Measurements from ENCODE around the gene A2M. TPM values are rescaled to one million over a fixed set of nuclear protein-coding genes. Genes with fewer than 3 reads are reported as not detected.

Gene A2M
- total RNA-seq, 1 donor from 2014 or later = 38.7 TPM

GRCh38 chr12:9103050-9103849 is 12.5 kb downstream of the A2M start:
- FAIRE-seq (no peak), DNase-seq (ENCODE audit: low spot score in 2 of 2) (no peak)

GRCh38 chr12:9101018-9101687 is 14.6 kb downstream of the A2M start:
- DNase-seq (ENCODE audit: low spot score in 2 of 2) (no peak), FAIRE-seq (no peak)

- FAIRE-seq (no peak), DNase-seq (ENCODE audit: low spot score in 2 of 2) (no peak)
Measured at GRCh38 chr12:9099552-9100190, 16.0 kb downstream of the A2M start.

- DNase-seq (ENCODE audit: low spot score in 2 of 2) (no peak), FAIRE-seq (no peak)
Measured at GRCh38 chr12:9098463-9099026, 17.2 kb downstream of the A2M start.

GRCh38 chr12:9098115-9098452 is 17.6 kb downstream of the A2M start:
- DNase-seq (ENCODE audit: low spot score in 2 of 2) = no peak
- no peak for FAIRE-seq

GRCh38 chr12:9096563-9097176 is 19.0 kb downstream of the A2M start:
- DNase-seq (ENCODE audit: low spot score in 2 of 2) = no peak
- FAIRE-seq = no peak

GRCh38 chr12:9095322-9095721 is 20.4 kb downstream of the A2M start:
- FAIRE-seq (no peak), DNase-seq (ENCODE audit: low spot score in 2 of 2) (no peak)

- DNase-seq (ENCODE audit: low spot score in 2 of 2) = no peak
- no peak for FAIRE-seq
Measured at GRCh38 chr12:9094512-9095206, 21.1 kb downstream of the A2M start.

GRCh38 chr12:9091891-9092598 is 23.7 kb downstream of the A2M start:
- FAIRE-seq (no peak), DNase-seq (ENCODE audit: low spot score in 2 of 2) (no peak)

- no peak for FAIRE-seq
- DNase-seq (ENCODE audit: low spot score in 2 of 2) = no peak
Measured at GRCh38 chr12:9090220-9090619, 25.5 kb downstream of the A2M start.

- peak; percentile 15 for FAIRE-seq
- no peak for DNase-seq (ENCODE audit: low spot score in 2 of 2)
Measured at GRCh38 chr12:9087087-9087835, 28.5 kb downstream of the A2M start.

GRCh38 chr12:9086087-9086486 is 29.6 kb downstream of the A2M start:
- no peak for DNase-seq (ENCODE audit: low spot score in 2 of 2)
- FAIRE-seq = no peak

- no peak for FAIRE-seq
- DNase-seq (ENCODE audit: low spot score in 2 of 2) = no peak
Measured at GRCh38 chr12:9084417-9084816, 31.3 kb downstream of the A2M start.

GRCh38 chr12:9083793-9084192 is 31.9 kb downstream of the A2M start:
- DNase-seq (ENCODE audit: low spot score in 2 of 2) = no peak
- FAIRE-seq = no peak

GRCh38 chr12:9081667-9082427 is 33.9 kb downstream of the A2M start:
- FAIRE-seq = no peak
- DNase-seq (ENCODE audit: low spot score in 2 of 2) = no peak

- DNase-seq (ENCODE audit: low spot score in 2 of 2) (no peak), FAIRE-seq (no peak)
Measured at GRCh38 chr12:9079883-9080675, 35.6 kb downstream of the A2M start.

- FAIRE-seq = no peak
- no peak for DNase-seq (ENCODE audit: low spot score in 2 of 2)
Measured at GRCh38 chr12:9079082-9079481, 36.6 kb downstream of the A2M start.
